ENCODE data around the gene SOS1.

The SOS1 gene

GRCh38 chr2:39118786-39119499, 1.9 kb downstream of the SOS1 start:
- Histone ChIP-seq H3K4me1 (peaks cover 5% of the 10 kb centered on the region), H3K9me3 (no peaks in the 10 kb centered on the region), H3K4me3 (ENCODE audit: low read depth, low read length) (peak overlapping the region; percentile 88), H3K36me3 (peaks cover 5% of the 10 kb centered on the region; the same call in 1 of the 2 replicates), H3K27me3 (no peaks in the 10 kb centered on the region)
- no peak for TF ChIP-seq CTCF (IDR thresholded peaks at IDR 0.05; ENCODE audit: low read depth, low read length)
- no peak for DNase-seq

- DNase-seq, result no peak
- Histone ChIP-seq H3K9me3 (no peaks in the 10 kb centered on the region), H3K4me1 (peaks cover 2% of the 10 kb centered on the region), H3K4me3 (ENCODE audit: low read depth, low read length) (no peak overlapping the region), H3K36me3 (peaks cover 5% of the 10 kb centered on the region; the same call in 1 of the 2 replicates), H3K27me3 (no peaks in the 10 kb centered on the region)
- no peak for TF ChIP-seq CTCF (IDR thresholded peaks at IDR 0.05; ENCODE audit: low read depth, low read length)
Measured at GRCh38 chr2:39115556-39115955, 5.3 kb downstream of the SOS1 start.

GRCh38 chr2:39114771-39115170, 6.1 kb downstream of the SOS1 start:
- Histone ChIP-seq H3K27me3 (no peaks in the 10 kb centered on the region), H3K36me3 (peaks cover 5% of the 10 kb centered on the region; the same call in 1 of the 2 replicates), H3K4me1 (peaks cover 2% of the 10 kb centered on the region), H3K9me3 (no peaks in the 10 kb centered on the region), H3K4me3 (ENCODE audit: low read depth, low read length) (no peak overlapping the region)
- no peak for DNase-seq
- no peak for TF ChIP-seq CTCF (IDR thresholded peaks at IDR 0.05; ENCODE audit: low read depth, low read length)

GRCh38 chr2:39109537-39109936, 11.3 kb downstream of the SOS1 start:
- no peaks in the 10 kb centered on the region for H3K9me3 ChIP-seq
- H3K36me3 ChIP-seq, result no peaks in the 10 kb centered on the region
- TF ChIP-seq CTCF (IDR thresholded peaks at IDR 0.05; ENCODE audit: low read depth, low read length), result no peak

GRCh38 chr2:39108377-39108776, 12.5 kb downstream of the SOS1 start:
- H3K4me1 ChIP-seq, result peaks cover 8% of the 10 kb centered on the region
- no peak for DNase-seq
- no peaks in the 10 kb centered on the region for H3K9me3 ChIP-seq
- TF ChIP-seq CTCF (IDR thresholded peaks at IDR 0.05; ENCODE audit: low read depth, low read length), result no peak
- no peak overlapping the region for H3K4me3 ChIP-seq (ENCODE audit: low read depth, low read length)
- H3K36me3 ChIP-seq, result no peaks in the 10 kb centered on the region
- no peaks in the 10 kb centered on the region for H3K27me3 ChIP-seq

More at GRCh38 chr2:39109537-39109936, 11.3 kb downstream of the SOS1 start:
- Histone ChIP-seq H3K4me3 (ENCODE audit: low read depth, low read length) (no peak overlapping the region), H3K4me1 (peaks cover 8% of the 10 kb centered on the region), H3K27me3 (no peaks in the 10 kb centered on the region)
- no peak for DNase-seq

- Histone ChIP-seq H3K4me3 (ENCODE audit: low read depth, low read length) (peak overlapping the region; percentile 12; the same call in 1 of the 2 replicates), H3K27me3 (no peaks in the 10 kb centered on the region), H3K9me3 (no peaks in the 10 kb centered on the region), H3K4me1 (peaks cover 8% of the 10 kb centered on the region), H3K36me3 (no peaks in the 10 kb centered on the region)
- TF ChIP-seq CTCF (IDR thresholded peaks at IDR 0.05; ENCODE audit: low read depth, low read length), result no peak
- peak; percentile 45 for DNase-seq
Measured at GRCh38 chr2:39107724-39108273, 13.1 kb downstream of the SOS1 start.

Measured in BE2C (cell line).